Occipital lobe (tissue), 2 donors: ENCODE results near the gene RTN4. TPM values are rescaled to one million over a fixed set of nuclear protein-coding genes. Genes with fewer than 3 reads are reported as not detected.
"Not testable (repeated sequence)": the region's sequence is repeated elsewhere in the genome, so short reads cannot be mapped to it uniquely, and the experiment has no call there.

ENCODE experiments used
- DNase-seq: peaks from one replicate; lab custom pipeline; 2025; lab: John Stamatoyannopoulos, UW
- total RNA-seq: library from RNA; depleted of rRNA; stranded (reverse); fragments of >200 nt; gene quantifications from one replicate; pipeline ENCODE4 v1.2.3, GENCODE V29; 2014

Gene RTN4
- total RNA-seq, 1 donor from 2014 or later: 588 TPM

DNA sequence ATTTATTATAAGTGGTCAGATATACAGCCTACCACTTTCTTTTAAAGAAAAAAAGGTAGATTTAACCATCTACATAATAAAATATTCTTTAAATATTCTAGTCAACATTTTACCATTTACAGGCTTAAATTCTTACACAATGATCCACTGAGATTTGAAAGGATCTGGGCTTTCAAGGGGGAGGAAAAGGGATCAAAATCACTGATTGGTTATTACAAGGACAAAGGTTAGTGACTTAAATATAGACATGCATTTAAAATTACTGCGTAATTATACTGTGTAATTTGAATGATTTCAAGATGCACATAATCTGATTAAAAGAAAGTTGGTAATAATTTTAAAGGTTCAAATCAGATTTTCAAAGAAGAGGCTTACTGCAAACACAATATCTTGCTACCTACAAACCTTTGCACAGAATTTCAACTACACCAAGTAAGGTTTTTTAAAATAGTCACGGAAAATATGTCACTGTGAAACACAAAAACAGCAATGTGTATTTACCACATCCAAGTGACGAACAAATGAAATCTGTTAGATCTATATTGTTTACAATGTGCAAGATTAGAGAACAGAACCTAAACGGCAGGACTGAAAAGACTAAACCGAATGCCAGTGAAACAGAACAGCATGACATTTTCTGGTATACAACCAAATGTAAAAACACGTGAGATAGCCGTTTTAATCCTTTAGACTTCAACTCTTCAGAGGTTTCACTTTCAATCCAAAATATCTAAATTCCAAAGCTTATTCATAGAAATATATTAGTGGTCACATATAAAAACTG is 40.8 kb downstream of the RTN4 start:
- DNase-seq: no peak

DNA sequence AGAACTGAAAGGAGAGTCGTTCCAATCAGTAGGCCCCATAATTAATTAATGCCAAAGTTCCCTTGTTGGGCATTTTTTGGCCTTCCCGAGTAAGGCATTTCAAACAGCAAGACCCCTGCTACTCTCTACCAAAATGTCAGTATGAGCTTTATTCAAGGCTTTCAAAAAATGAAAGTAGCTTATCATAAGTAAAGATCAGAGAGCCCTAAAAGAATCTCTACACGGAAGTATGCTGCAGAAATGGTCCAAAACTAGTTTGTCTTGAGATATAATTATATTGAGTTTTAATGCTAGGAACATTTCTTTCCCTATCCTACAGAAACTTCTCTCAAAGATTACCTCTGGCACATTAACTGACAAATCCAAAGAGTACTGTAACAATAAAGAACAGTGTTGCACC is 43.9 kb downstream of the RTN4 start:
- no peak for DNase-seq

DNA sequence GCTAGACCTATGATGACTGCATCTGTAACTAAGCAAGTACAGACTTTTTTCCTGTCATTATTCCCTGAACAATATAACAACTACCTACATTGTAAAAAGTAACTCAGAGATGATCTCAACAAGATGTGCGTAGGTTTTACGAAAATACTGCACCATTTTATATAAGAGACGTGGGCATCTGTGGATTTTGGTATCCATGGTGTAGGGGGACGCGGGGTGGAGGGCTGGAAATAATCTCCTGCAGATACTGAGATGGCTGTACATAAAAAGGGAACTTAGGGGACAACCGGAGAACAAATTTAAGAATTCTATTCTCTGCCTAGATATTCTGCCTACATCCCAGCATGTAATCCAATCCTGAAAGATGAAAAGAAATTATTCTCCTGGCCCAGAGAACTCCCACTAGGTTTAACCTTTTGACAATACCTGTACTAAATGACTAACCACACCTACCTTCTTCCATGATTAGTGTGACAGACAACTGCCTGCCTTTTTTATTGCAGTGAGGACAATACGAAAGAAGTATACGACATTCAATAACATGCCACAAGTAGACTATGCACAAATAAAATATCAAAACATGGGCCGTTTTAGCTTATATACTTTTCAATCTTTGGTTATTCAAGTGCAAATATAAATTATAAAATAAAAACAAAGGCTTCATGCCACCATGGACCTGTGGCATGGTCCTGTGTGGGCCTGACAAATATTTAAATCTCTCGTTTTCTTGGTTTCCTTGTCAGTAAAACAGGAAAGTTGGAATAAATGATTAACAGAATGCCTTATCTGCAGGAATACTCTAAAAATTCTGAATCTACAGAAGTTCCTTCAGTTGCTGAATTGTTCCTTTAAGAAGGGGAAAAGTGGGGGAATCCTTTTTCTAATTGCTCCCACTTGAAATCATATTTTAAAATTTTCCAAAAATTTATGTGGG is 46.3 kb downstream of the RTN4 start:
- no peak for DNase-seq

DNA sequence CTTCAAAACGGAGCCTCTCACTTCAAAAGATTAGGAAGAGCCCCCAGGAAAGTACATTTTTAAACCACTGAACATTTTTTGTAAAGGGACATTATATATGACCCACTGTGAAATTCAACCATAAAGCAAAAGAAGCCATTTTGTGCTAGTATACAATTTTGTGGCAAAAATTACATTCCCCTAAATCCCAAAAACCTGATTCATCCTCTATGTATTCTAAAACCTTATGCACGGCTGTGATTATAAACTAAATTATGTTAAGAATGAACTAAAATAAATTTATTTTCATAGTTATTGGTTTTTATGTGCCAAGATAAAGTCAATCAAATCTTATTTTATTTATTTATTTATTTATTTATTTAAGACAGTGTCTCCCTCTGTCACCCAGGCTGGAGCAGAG is 48.5 kb downstream of the RTN4 start:
- no peak for DNase-seq

DNA sequence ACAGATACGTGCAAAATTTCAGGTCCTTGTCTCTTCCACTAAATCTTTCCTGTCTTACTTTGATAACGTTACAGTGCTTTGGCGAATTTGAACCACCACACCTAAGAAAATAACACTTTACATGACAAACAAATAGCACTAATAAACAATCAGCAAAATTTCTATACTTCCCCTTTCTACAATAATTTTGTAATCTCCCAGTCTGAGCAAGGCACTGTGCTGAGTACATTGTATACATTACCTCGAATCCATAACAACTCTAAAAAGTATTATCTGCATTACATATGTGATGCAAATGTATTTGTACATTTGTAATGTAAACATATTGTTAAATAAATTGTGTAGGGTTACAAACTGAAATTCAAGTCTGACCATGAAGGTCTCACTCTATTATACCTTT is 49.9 kb downstream of the RTN4 start:
- DNase-seq: no peak

DNA sequence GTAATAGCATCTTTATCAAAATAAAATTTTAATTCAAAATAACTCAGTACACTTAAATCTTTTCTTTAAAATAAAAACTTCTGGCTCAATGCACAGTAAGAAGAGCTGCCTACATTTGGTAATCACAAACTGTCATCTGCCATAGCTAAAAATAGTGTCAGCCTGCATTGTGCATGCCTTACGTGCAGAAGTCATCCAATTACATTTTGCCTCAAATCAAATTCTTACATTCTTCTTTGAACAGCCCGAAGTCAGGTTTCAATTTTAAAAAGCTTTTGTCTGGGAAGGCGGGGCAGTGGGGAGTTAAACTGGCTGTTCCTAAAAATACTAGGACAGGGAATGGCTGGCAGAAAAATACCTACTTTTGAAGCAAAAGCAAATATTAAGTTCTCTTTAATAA is 51.1 kb downstream of the RTN4 start:
- DNase-seq: no peak

DNA sequence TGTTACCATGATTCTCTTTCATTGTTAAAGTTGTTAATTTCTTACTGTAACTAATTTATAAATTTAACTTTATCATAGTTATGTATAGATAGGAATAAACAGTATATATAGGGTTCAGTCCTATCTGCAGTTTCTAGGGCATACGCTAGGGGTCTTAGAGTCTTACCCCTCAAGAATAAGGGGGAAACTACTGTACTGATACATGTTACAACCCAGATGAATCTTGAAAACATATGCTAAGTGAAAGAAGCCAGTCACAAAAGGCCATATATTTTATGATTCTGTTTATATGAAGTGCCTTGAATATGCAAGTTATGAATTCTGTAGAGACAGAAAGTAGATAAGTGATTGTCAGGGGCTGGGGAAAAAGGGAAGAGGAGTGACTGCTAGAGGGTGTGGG is 52.4 kb downstream of the RTN4 start:
- DNase-seq: no peak

DNA sequence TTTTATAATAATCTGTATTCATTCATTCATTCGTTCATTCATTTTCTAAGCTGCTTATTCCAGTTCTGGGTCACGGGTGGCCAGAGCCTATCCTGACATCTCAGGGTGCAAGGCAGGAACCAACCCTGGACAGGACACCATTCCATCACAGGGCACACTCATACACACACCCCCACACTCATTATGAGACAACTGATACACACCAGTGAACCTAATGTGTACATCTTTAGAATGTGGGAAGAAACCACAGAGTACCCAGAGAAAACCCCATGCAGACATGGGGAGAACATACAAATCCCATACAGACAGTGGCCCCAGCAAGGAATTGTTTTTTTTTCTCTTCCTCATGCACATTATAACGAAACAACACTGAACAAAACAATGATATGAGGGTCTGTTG is 54.7 kb downstream of the RTN4 start:
- no peak for DNase-seq

DNA sequence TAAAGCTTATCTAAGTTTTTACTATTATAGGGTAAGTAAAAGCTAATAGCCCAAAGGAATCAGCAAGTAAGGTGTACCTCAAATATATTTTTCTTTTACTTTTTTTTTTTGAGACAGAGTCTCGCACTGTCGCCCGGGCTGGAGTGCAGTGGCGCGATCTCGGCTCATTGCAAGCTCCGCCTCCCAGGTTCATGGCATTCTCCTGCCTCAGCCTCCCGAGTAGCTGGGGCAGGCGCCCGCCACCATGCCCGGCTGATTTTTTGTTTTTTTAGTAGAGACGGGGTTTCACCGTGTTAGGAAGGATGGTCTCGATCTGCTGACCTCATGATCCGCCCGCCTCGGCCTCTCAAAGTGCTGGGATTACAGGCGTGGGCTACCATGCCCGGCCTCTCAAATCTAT is 59.6 kb downstream of the RTN4 start:
- DNase-seq: not testable (repeated sequence)

DNA sequence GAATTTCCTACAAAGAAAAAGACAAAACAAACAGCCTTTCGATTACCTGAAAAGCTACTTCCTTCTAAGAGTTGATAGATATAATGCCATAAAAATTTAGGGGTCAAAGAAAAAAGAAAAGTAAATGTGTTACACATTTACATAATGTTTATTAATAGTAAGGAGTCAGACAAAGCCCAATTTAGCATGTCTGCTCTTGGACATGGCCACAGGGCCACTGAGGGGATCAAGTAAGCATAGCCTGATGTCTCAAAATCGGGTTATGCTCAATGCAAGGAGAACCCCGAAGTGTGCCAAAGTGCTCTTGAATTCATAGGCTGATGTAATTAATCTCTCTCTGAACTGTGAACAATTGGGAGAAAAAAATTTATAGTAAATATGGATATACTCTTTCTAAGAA is 61.6 kb downstream of the RTN4 start:
- DNase-seq: no peak

DNA sequence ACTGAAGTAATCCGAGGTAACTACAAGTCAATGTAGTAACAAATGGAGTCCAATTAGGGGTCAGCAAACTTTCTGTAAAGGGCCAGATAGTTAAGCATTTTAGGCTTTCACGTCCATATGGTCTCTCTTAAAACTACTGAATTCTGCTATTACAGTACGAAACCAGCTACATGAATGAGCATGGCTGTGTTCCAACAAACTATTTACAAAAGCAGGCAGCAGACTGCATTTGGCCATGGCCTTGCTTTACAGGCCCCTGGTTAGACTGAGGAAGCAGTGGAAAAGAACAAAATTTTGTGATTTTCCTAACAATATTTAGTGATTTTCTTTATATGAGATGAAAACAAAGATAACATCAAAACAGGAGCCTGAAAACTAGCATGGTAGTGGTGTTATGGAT is 64.0 kb downstream of the RTN4 start:
- no peak for DNase-seq

DNA sequence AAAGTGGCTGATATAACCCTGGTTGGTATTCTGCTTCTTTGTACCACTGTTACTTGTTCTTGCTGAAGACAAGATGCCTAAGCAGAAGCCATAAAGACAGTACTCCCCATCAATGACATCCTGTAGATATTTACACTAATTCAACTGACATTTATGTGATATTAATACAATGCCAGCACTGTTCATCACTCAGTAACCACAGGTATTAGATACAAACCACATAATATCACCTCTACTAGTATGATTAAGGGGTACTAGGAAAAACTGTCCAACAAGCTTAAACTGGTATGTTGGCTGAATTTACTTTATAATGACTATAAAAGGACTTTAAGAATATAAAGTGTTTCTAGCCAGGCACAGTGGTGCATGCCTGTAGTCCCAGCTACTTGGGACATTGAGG is 65.8 kb downstream of the RTN4 start:
- DNase-seq: no peak

DNA sequence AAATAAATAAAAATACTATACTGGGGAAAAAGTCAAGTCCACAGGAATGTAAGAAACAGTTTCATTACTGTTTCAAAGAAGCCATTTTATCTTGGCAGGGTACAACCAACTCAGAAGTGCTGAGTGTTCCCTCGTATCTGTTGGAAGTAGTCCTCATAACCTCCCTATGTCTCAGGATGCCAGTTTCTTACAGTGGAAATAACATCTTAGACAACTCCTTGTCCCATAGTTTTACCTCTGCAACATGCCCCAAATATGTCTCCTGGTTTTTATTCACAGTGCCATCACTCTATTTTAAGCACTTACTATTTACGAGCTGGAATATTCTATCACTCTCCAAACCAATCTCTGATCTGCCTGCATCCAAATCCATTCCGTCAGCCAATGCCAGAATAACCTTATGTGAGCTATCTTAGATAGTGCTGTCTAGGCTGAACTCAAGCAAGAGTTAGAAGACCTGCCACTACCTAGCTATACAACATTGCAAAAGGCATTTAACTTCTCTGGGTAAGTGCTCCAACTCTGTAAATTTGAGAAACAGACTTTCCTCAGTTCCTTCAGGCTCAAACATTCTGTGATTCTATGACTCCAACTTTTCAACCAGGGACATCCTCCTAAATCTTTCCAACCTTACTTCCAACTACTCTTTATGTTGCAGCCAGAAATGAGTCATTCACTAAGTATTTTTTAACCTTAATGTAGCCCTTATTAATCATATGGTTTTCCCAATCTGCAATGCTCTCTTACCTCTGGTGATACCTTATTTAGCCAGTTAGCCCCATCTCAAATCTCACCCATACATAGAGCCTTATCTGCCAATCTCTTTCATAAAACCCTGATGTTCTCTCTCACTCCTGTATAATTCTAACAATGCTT is 66.7 kb downstream of the RTN4 start:
- no peak for DNase-seq

DNA sequence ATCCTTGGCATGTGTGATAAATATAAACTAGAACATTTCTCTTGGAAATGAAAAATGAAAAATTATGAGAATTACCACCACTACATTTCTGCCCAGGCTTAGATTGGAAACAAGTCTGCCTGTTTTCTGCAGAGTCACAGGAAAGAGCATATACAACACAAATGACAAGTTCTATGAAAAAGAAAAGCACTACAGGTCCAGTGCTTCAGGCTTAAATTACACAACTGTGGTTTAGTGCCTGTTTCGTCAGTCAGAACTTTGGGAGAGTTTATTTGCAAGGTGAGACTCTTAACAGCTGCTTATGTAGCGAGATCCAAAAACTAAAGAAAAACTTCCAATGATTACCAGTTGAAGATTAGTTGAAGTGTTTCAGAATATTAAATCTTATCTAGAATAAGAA is 68.9 kb downstream of the RTN4 start:
- DNase-seq: no peak

DNA sequence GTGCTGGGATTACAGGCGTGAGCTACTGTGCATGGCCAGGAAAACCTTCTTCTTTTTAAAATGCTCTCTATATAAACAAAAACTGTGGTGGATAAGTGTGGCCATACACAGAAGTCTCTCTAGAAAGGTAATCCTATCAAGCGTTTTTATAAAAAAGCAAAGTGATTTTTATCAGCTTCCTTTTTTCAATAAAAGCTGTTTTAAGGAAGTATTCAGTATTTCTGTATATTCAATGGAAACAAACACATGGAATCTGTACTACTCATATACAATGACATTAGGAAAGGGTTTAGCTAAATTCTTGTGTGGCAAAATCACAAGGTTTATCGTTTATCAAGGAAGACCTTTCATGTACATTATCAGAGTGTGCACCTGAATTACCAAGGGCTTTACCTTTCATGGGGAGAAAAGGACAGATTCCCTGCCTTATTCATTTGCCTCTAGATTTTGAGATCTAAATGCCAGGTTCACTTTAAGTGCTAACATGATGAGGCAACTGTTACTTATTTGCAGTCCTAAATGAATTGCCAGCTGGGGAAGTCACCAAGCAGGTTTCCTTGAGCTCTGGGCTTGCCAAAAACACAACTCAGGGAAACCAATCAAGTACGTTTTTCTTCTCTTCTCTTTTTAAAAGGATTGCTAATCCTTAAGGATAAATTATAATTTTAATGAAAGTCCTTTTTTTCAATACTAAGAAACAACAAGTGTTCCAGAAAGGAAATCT is 70.8 kb downstream of the RTN4 start:
- DNase-seq: no peak

DNA sequence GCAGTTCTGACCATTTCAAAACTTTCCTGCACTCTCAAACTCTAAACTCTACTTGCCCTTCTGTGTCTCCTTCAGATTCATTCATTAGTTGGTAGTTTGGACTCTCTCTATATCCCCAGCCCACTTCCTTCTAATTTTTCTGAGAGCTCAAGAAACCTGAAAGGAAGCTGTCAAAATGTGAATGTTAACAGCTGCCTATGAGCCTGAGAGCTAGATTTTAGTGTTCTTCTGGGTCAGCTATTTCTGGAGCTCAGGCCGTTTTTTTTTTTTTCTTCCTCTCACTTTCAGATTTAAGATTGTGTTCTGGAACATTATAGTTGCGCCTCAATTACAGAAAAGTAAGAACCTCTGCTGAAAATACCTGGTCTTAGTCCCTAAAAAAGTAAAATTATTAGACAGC is 73.1 kb downstream of the RTN4 start:
- DNase-seq: no peak

DNA sequence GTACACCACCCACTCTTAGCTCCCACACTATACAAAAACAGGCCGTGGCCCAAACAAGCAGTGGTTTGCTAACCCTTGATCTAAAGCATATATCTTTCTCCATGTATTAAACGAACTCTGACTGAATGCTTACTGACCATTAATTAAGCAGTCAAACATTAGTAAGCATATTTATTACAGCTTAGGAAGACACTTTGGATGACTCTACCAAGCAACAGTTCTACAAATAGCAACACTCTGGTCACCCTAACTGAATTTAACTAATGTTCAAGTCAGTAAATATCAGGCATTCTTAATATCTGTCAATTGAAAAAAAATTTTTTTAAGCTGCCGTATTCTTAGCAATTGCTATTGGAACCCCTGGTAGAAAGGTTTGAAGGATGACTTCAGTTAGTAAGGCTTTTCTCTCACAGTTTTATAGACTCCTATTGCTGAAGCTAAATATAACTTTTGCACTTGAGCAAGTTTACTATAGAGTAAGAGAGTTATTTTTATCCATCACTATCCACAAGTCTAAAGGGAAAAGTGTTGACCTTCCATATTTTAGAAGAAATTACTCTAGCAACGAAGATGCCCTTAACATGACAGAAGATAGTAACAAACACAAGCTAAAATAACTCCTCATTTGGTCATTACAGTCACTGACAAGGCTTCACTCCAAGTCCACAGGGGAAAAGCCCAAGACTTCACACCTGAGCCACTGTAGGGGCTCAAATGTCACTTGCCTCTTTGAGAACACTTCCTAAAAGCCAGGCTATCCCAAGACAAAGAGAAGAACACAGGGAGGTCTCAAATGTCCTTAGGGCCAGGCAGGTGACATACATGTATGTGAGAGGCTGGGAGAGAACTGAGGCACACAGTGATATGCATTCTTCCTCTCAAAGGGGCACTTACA is 74.4 kb downstream of the RTN4 start:
- DNase-seq: no peak

DNA sequence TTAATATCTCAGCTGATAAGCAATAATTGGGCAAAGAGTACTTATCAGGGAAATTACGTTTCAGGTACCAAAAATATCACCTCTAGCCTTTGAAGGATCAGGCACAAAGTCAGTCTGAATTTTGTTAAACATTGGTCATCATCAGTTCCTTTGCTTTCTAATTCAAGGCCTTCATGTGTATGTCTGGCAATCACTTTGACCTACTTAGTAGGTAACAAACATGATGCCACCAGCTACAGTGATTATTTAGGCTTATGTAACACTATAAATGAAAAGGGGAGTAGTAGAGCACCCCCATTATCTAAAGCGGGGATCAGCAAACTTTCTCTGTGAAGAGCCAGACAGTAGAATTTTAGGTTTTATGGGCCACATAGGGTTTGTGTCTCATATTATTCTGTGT is 75.1 kb downstream of the RTN4 start:
- no peak for DNase-seq

DNA sequence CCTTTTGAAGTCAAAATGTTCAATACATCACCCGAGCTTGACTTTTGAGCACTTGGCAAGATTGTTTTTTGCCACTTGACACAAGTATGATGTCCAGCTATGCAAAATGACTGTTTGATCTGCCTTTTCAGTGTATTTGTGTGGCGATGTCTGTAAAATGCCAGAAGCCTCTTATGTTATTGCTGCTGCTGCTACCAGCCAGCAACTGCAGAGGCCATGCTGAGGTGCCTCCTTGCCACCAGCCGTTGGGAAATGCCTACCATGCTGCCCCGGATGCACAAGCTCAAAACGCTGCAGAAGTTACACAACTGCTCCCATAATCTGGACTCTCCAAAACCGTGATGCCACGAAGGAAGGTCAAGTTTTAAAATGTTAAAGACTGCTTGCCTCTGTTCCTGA is 80.3 kb downstream of the RTN4 start:
- no peak for DNase-seq

DNA sequence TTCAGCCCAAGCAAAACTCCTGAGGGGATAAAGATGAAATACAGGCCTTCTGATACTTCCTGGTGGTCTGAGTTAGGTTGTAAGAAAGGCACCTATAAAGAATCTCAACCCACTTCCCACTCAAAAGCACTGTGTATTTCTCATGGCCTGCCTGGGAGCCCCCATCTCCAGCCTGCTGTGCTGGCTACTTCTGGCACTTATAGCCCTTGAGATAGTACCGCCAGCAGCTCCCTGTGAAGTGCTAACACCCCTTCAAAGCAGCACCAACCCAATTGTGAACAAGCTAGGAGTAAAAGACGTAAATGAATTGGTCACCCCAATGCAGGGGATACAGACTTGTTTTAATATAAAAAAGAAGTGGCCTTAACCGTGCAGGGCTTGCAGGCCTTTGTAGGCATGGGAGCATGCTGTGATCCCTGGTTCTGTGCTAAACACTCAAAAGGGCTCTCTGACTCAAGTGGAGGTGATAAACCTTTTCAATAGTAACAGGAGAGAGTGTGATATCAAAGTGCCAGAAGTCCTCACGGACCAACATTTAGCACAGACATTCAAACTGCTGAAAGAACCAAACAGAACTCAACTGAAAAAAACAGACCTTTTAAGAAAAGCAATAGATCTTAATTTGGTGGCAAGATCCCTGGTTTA is 80.8 kb downstream of the RTN4 start:
- DNase-seq: no peak
